ENCODE results near the gene PEX14. TPM values are rescaled to one million over a fixed set of nuclear protein-coding genes. Genes with fewer than 3 reads are reported as not detected.

Gene PEX14
- total and polyA plus RNA-seq, 9 of the 15 experiments (the other 6 are each of a cell fraction or from before 2014, with no cell fraction given) = 2.6 to 45.7 (median 22.7) TPM

- peak; percentile 74 for TF ChIP-seq SMAD4 (CRISPR knock-in tag; conservative IDR thresholded peaks at IDR 0.05)
- TF ChIP-seq MXD1 (CRISPR knock-in tag; IDR thresholded peaks at IDR 0.05; ENCODE audit: borderline replicate concordance, poor library complexity, severe bottlenecking) = peak; percentile 81
- peak; percentile 63 to 94; a peak in 3 of 4 replicates for TF ChIP-seq TEAD1 (CRISPR knock-in tag; IDR thresholded peaks at IDR 0.05)
- TF ChIP-seq POLR2G (IDR thresholded peaks at IDR 0.05; ENCODE audit: low read depth, low read length) = peak; percentile 92
- TF ChIP-seq PURB (CRISPR knock-in tag; IDR thresholded peaks at IDR 0.05; ENCODE audit: low read depth) = no peak
- TF ChIP-seq DEAF1 (CRISPR knock-in tag; IDR thresholded peaks at IDR 0.05) = no peak
- TF ChIP-seq ZNF583 (CRISPR knock-in tag; IDR thresholded peaks at IDR 0.05) = peak; percentile 88
- no peak; a peak in 1 of 4 replicates for TF ChIP-seq MLLT1 (IDR thresholded peaks at IDR 0.05)
- peak; percentile 79; the same call in 1 of the 2 replicates for TF ChIP-seq E2F1 (CRISPR knock-in tag; IDR thresholded peaks at IDR 0.05)
- TF ChIP-seq ATF7 (IDR thresholded peaks at IDR 0.05) = peak; percentile 84
- TF ChIP-seq MEIS2 (IDR thresholded peaks at IDR 0.05; ENCODE audit: partially characterized antibody) = no peak
- peak; percentile 62; the same call in 1 of the 2 replicates for TF ChIP-seq ZBTB12 (CRISPR knock-in tag; IDR thresholded peaks at IDR 0.05)
- peak; percentile 54; the same call in 1 of the 2 replicates for TF ChIP-seq FOXM1 (IDR thresholded peaks at IDR 0.05; ENCODE audit: low read depth)
- TF ChIP-seq FOXM1 (CRISPR knock-in tag; IDR thresholded peaks at IDR 0.05; ENCODE audit: low read depth) = peak; percentile 85; the same call in 1 of the 2 replicates
- TF ChIP-seq ZNF41 (CRISPR knock-in tag; conservative IDR thresholded peaks at IDR 0.05) = 0 out of 2 replicates have a peak, but pooled peaks have one; percentile 58
- TF ChIP-seq BHLHE40 (IDR thresholded peaks at IDR 0.05; ENCODE audit: low read length) = peak; percentile 100
- no peak for TF ChIP-seq ZNF780A (CRISPR knock-in tag; IDR thresholded peaks at IDR 0.05)
- TF ChIP-seq FOS (IDR thresholded peaks at IDR 0.05; ENCODE audit: extremely low read depth, insufficient read length) = peak; percentile 7
- TF ChIP-seq MNT (conservative IDR thresholded peaks at IDR 0.05) = peak; percentile 99 to 100
Measured at GRCh38 chr1:10472220-10473144, 2.3 kb upstream of the PEX14 start, which contains the start of gene DFFA (continued).
